HG03039 (cell line): Measurements from ENCODE around the gene NACC1.
A peak's percentile ranks its signal among the peaks of the same experiment; 100 is the strongest.

Experiments
- ATAC-seq: cut with Tn5 transposase; IDR thresholded peaks from one replicate; pipeline ENCODE4 v1.9.1; 2021; ENCODE audit warnings: mild to moderate bottlenecking, moderate library complexity; ENCODE audit not compliant: unreplicated experiment

Gene NACC1

GRCh38 chr19:13117772-13118423 lies at the start of gene NACC1:
Gene NACC1 (plus strand): TSS chr19:13118264. CDS start chr19:13135208, 16,944 bp downstream.
- ATAC-seq = peak; percentile 37

GRCh38 chr19:13069415-13070359 lies 48.4 kb upstream of the NACC1 start:
- no peak for ATAC-seq

- ATAC-seq = no peak
Observed at GRCh38 chr19:13070425-13071140, 47.5 kb upstream of the NACC1 start.

- ATAC-seq = no peak
Observed at GRCh38 chr19:13071444-13072187, 46.4 kb upstream of the NACC1 start.

GRCh38 chr19:13072188-13072908 lies 45.7 kb upstream of the NACC1 start:
- no peak for ATAC-seq

GRCh38 chr19:13073263-13073662 lies 44.8 kb upstream of the NACC1 start:
- no peak for ATAC-seq

- ATAC-seq = no peak
Observed at GRCh38 chr19:13074378-13074777, 43.7 kb upstream of the NACC1 start.

- no peak for ATAC-seq
Observed at GRCh38 chr19:13076320-13076719, 41.7 kb upstream of the NACC1 start.

GRCh38 chr19:13076787-13077186 lies 41.3 kb upstream of the NACC1 start:
- ATAC-seq = no peak

- no peak for ATAC-seq
Observed at GRCh38 chr19:13077240-13077639, 40.8 kb upstream of the NACC1 start.

- ATAC-seq = no peak
Observed at GRCh38 chr19:13078381-13078780, 39.7 kb upstream of the NACC1 start.

GRCh38 chr19:13078897-13079541 lies 39.0 kb upstream of the NACC1 start:
- ATAC-seq = no peak

GRCh38 chr19:13079542-13079986 lies 38.5 kb upstream of the NACC1 start:
- ATAC-seq = no peak

GRCh38 chr19:13082192-13083007 lies 35.7 kb upstream of the NACC1 start:
- ATAC-seq = no peak

- ATAC-seq = no peak
Observed at GRCh38 chr19:13083008-13083404, 35.1 kb upstream of the NACC1 start.

- no peak for ATAC-seq
Observed at GRCh38 chr19:13083627-13084026, 34.4 kb upstream of the NACC1 start.

- ATAC-seq = no peak
Observed at GRCh38 chr19:13085666-13086065, 32.4 kb upstream of the NACC1 start.

GRCh38 chr19:13086341-13086740 lies 31.7 kb upstream of the NACC1 start:
- ATAC-seq = no peak

- ATAC-seq = no peak
Observed at GRCh38 chr19:13087295-13087694, 30.8 kb upstream of the NACC1 start.
